Ishikawa (cell line): ENCODE measurements around the gene ASB10.

Experiments used
- EGR1 ChIP-seq: IDR thresholded peaks from 2 replicates; pipeline ENCODE4 v1.6.1; 2012
- FOXM1 ChIP-seq: IDR thresholded peaks from 2 replicates; pipeline ENCODE4 v1.6.1; 2012; ENCODE audit warnings: low read depth, borderline replicate concordance
- MAX ChIP-seq: IDR thresholded peaks from 2 replicates; pipeline ENCODE4 v1.6.1; 2012
- NFIC ChIP-seq: IDR thresholded peaks from 2 replicates; pipeline ENCODE4 v1.6.1; 2012
- TAF1 ChIP-seq: IDR thresholded peaks from 2 replicates; pipeline ENCODE4 v1.6.1; 2012; ENCODE audit warnings: low read depth, mild to moderate bottlenecking
- TCF12 ChIP-seq: IDR thresholded peaks from 2 replicates; pipeline ENCODE4 v1.6.1; 2012; ENCODE audit warnings: low read depth
- USF1 ChIP-seq: IDR thresholded peaks from 2 replicates; pipeline ENCODE4 v1.6.1; 2012
- YY1 ChIP-seq: IDR thresholded peaks from 2 replicates; pipeline ENCODE4 v1.6.1; 2012; ENCODE audit warnings: low read depth
- ZBTB7A ChIP-seq: IDR thresholded peaks from 2 replicates; pipeline ENCODE4 v1.6.1; 2012; ENCODE audit warnings: low read depth

ASB10 gene

GRCh38 chr7:151125846-151126481 lies 61.1 kb downstream of the ASB10 start:
- TF ChIP-seq FOXM1 (no peak), TAF1 (no peak), NFIC (0 out of 2 replicates have a peak, but pooled peaks have one; percentile 6), YY1 (0 out of 2 replicates have a peak, but pooled peaks have one; percentile 6), MAX (peak; percentile 23; the same call in 1 of the 2 replicates), ZBTB7A (peak; percentile 85), TCF12 (no peak), USF1 (no peak), EGR1 (peak; percentile 45; the same call in 1 of the 2 replicates)
